Stimulated activated CD8-positive, alpha-beta memory T cell treated with anti-CD3 and anti-CD28 coated beads, Interleukin-7, amount 100 ng/mL, for 48 hours (primary cell): ENCODE measurements around the gene LEP.

Experiments used
- DNase-seq, 2 donors: peaks; one replicate each; pipeline ENCODE4 v3.0.0-alpha.2; 2020; ENCODE audit warnings: low read depth in 1 of 2; ENCODE audit errors: extremely low read depth in 1 of 2

Gene LEP

GRCh38 chr7:128240696-128241386 lies at the start of gene LEP:
TSS of gene LEP (plus strand) at chr7:128241278. CDS start at chr7:128252019, 10,741 bp downstream.
- no peak for DNase-seq

DNA sequence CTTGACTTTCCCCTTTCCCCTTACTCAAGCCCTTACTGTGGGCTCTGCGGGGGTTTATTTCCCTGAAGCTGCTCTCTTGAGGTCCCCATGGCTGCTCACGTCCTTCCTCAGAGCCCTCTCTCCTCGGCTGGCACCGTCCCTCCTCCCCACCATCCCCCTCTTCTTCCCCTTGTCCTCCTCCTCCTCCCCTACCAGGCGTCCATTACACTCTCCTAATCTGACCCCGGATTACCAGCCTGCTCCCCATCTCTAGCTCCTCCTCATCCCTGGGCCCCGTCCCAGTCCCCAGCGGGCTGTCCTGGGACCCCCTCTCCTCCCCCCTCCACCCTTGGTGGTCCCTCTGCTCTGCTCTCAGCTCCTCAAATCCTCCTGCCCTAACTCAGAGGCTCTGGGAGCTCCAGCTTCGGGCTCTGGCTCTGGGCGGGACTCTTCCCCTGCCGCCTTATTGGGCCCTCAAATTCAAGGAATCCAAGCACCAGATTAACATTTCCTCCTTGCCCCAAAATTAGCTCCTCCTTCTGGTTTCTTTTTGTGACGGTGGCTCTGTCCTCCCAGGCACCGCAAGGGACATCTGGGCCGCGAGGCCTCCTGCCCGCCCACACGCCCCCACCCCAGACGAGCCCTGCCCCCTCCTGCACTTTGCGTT lies 48.5 kb upstream of the LEP start:
- DNase-seq: no peak

GRCh38 chr7:128194533-128195282 lies 46.4 kb upstream of the LEP start:
- no peak for DNase-seq

DNA sequence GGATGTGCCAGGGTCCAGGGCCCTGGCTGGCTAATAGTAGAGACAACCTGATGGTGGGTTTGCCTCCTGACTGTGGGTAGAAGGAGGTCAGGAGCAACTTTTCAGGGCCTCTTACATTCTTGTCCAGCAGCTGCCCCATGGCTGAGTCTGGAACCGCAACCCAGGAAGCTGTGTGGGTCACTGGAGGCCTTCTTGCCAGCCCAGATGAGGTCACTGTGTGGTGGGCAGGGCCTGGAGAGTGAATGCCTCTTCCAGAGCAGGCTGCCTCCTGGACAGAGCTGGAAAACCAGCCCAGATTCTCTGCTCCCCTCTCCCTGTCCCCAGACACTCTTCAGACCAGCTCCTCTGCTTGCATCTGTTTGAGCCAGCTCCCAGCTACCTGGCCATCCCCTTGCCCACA lies 43.5 kb upstream of the LEP start:
- DNase-seq: no peak

GRCh38 chr7:128197989-128198580 lies 43.0 kb upstream of the LEP start:
- no peak for DNase-seq

- no peak for DNase-seq
These were observed 40.7 kb upstream of the LEP start for GRCh38 chr7:128200376-128200775.

- no peak for DNase-seq
These were observed 39.9 kb upstream of the LEP start for GRCh38 chr7:128201067-128201689.

GRCh38 chr7:128201690-128202085 lies 39.4 kb upstream of the LEP start:
- no peak for DNase-seq

DNA sequence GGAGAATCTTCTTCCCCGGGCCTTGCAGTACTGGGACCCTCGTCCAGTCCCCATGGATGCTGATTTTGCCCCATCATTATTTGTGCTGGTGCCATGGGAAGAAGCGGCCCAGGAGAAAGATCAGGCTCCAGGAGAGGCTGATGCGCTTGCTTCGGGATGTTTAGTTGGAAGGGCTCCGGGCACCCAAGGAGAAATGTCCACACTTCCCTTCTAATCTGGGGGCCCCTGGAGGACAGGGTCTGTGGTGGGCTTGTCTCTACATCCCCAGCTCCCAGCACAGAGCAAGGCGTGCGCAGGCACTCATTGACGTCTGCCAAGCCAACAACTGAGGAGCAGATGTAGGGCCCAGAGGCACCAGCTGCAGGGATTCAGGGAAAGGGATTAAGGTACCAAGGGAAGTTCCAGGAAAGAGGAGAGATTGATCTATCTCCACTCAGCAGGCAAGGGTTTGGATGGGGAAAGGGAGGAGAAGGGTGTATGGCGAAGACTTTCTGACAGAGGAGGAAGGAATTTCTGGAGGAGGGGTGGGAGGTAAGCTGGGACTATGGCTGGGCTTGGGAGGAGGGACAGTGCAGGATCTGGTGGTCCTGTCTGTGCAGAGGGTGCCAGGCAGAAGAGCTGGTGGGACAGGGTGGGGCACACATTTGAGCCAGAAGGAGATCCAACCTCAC lies 38.7 kb upstream of the LEP start:
- no peak for DNase-seq

- no peak for DNase-seq
These were observed 38.0 kb upstream of the LEP start for GRCh38 chr7:128203047-128203491.

- DNase-seq: no peak
These were observed 37.3 kb upstream of the LEP start for GRCh38 chr7:128203710-128204214.

- DNase-seq: no peak
These were observed 36.6 kb upstream of the LEP start for GRCh38 chr7:128204455-128204854.

GRCh38 chr7:128205068-128205467 lies 36.0 kb upstream of the LEP start:
- no peak for DNase-seq

DNA sequence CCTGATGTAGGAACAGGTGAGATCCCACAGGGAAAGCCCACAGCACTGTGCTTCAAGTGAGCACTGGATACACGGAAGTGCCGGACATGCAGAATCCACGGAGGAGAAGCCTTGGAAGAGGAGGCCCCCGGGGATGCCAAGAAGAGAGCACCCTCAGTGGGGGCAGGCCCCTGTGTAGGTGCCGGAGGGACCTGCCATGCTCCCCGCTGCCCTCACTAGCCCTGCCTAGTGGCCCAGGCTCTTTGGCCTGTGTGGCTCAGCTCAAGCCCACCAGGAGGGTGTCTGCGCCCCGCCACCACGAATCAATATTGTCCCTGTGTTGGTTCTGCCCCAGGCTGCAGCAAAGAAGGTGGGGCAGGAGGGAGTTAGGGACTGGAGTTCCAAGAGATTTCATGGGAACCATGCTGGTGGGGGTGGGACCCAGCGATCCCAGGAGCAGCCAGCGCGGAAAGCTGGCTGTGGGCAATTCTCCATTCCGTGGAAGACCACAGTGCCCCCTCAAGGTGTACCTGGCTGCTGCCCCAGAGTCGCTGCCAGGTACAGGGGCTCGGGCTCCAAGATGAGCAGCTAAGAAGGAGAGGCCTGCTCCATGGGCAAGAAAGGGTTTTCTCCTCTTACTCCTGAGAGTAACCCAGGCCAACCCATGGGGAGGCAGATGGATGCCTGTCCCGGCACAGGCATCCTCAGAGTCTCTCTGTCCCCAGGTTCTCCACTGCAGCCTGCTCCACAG lies 34.9 kb upstream of the LEP start:
- no peak for DNase-seq

GRCh38 chr7:128206747-128207500 lies 34.2 kb upstream of the LEP start:
- DNase-seq: no peak

DNA sequence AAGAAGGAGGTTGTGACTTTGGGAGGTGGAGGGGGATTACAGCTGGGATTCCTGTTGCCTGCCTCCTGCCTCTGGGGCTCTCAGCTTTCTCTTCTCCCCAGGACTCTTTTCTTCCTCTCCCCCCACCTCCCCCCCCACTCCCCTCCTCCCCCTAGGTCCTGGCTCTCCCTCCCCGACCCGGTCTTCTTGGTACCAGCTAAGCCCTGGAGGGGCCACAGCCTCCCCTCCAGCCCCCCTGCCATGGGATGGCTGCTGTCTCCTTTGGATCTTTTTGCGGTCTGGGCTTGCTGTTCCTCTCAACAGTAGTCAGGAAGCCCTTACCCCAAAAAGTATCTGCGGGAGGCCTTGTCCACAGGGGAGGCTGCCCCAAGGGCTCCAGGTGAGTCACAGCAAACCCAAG lies 33.5 kb upstream of the LEP start:
- no peak for DNase-seq

- peak; percentile 31 to 37 for DNase-seq
These were observed 31.6 kb upstream of the LEP start for GRCh38 chr7:128209229-128210035.

- DNase-seq: no peak
These were observed 31.1 kb upstream of the LEP start for GRCh38 chr7:128210036-128210347.
